Tibial nerve (tissue), 4 donors: ENCODE measurements around the gene ARHGAP12. TPM values are rescaled to one million over a fixed set of nuclear protein-coding genes. Genes with fewer than 3 reads are reported as not detected.

Experiments used
- DNase-seq, 2 donors: peaks; one replicate each; pipeline ENCODE4 v3.0.0-alpha.2; 2019; ENCODE audit warnings: low spot score in 2 of 2
- H3K27ac ChIP-seq, 4 donors: fragments of 200-600 bp; sonication (generic) in 3 of 4; one replicate each; pipeline ENCODE4 v1.5.1; 2017 to 2019; ENCODE audit warnings: mild to moderate bottlenecking in 1 of 4
- H3K27me3 ChIP-seq, 2 donors: fragments of 200-600 bp; sonication (generic) in 1 of 2; one replicate each; pipeline versions ENCODE4 v1.5.1 to v1.6.0; 2017 to 2019
- H3K36me3 ChIP-seq, 3 donors: fragments of 200-600 bp; sonication (generic); one replicate each; pipeline ENCODE4 v1.5.1; 2018 to 2019
- H3K4me1 ChIP-seq, 4 donors: fragments of 200-600 bp; sonication (generic) in 3 of 4; one replicate each; pipeline ENCODE4 v1.5.1; 2017 to 2019
- H3K4me3 ChIP-seq, 4 donors: fragments of 200-600 bp; sonication (generic) in 3 of 4; one replicate each; pipeline ENCODE4 v1.5.1; 2017 to 2019; ENCODE audit warnings: mild to moderate bottlenecking in 1 of 4, moderate library complexity in 1 of 4
- H3K9me3 ChIP-seq, 4 donors: fragments of 200-600 bp; sonication (generic) in 3 of 4; one replicate each; pipeline ENCODE4 v1.5.1; 2017 to 2019
- EP300 ChIP-seq, 2 donors: sonication (generic); formaldehyde crosslinking; IDR thresholded peaks; one replicate each; pipeline ENCODE4 v1.6.1; 2017; ENCODE audit warnings: antibody characterized with exemption in 2 of 2, mild to moderate bottlenecking in 1 of 2
- POLR2A ChIP-seq, 2 donors: fragments of 450-650 bp; IDR thresholded peaks; one replicate each; pipeline ENCODE4 v1.6.1; 2017; ENCODE audit warnings: antibody characterized with exemption in 2 of 2, mild to moderate bottlenecking in 2 of 2, moderate library complexity in 2 of 2
- WGBS, 2 donors: methylation state at CpG; one replicate each; pipeline ENCODE4 v1.1.5; 2018; 5-methylcytosine and 5-hydroxymethylcytosine counted together
- total RNA-seq, 4 donors: library from RNA; depleted of rRNA; stranded (reverse); fragments of >200 nt; gene quantifications; one replicate each; pipeline ENCODE4 v1.1.0, GENCODE V29; 2016
- TF ChIP-seq, protein P1 (sequence below), 5 experiments: fragments of 200-600 bp in 3 of 5; fragments of 450-650 bp in 2 of 5; sonication (generic) in 3 of 5; IDR thresholded peaks; one replicate each; pipeline ENCODE4 v1.5.1; 2016 to 2019; ENCODE audit warnings: antibody characterized with exemption in 5 of 5, mild to moderate bottlenecking in 3 of 5, moderate library complexity in 2 of 5

Gene ARHGAP12
- total RNA-seq, 4 donors from 2014 or later, result 38.8 to 65.7 (median 47.7) TPM

DNA sequence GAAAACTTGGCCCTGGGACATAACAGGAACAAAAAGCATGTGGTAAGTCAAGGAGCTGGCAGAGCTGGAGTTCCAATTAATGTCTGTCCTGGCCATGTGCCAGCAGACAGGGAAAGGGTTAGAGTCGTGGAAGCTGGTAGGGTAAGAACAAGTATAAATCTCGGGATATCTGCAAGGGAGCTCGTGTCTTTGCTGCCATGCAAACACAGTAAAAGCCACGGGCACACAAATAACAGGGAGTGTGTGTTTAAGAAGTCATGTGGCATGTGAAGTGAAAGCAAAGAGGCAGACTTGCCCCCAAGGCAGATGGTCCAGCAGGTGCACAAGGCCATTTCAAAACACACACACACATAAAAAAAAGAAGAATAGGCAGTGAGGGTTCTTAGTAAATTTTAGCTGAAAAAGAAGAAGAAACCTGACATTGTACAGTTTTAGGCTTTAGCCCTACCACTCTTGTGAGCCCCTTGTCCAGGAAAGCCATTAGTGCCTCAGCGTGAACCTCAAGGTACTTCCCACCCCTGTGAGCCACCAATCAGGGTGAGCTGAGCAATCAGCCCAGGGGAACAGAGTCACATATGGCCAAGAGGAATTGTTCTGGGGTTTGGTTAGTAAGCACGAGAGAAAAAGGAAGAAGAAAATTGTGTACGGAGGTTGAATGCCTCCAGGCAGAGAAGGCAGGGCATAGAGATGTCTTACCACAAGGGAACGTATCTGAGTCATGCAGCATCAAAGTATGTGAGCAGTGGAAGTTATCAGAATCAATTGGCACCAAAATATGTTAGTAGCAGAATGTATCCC lies 32.8 kb upstream of the ARHGAP12 start:
- Histone ChIP-seq H3K27me3 (no peaks in the 10 kb centered on the region), H3K27ac (no peak overlapping the region), H3K9me3 (no peaks in the 10 kb centered on the region), H3K36me3 (no peaks in the 10 kb centered on the region), H3K4me1 (no peaks in the 10 kb centered on the region), H3K4me3 (no peak overlapping the region)
- DNase-seq, result no peak
- WGBS, 2 donors, result 55 to 60% methylated on average over 8 of the region's 8 CpGs
- TF ChIP-seq POLR2A (IDR thresholded peaks at IDR 0.05) (no peak), EP300 (IDR thresholded peaks at IDR 0.05) (no peak)
- TF ChIP-seq, protein P1, sequence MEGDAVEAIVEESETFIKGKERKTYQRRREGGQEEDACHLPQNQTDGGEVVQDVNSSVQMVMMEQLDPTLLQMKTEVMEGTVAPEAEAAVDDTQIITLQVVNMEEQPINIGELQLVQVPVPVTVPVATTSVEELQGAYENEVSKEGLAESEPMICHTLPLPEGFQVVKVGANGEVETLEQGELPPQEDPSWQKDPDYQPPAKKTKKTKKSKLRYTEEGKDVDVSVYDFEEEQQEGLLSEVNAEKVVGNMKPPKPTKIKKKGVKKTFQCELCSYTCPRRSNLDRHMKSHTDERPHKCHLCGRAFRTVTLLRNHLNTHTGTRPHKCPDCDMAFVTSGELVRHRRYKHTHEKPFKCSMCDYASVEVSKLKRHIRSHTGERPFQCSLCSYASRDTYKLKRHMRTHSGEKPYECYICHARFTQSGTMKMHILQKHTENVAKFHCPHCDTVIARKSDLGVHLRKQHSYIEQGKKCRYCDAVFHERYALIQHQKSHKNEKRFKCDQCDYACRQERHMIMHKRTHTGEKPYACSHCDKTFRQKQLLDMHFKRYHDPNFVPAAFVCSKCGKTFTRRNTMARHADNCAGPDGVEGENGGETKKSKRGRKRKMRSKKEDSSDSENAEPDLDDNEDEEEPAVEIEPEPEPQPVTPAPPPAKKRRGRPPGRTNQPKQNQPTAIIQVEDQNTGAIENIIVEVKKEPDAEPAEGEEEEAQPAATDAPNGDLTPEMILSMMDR (IDR thresholded peaks at IDR 0.05), result no peak

GRCh38 chr10:31959461-31960173 lies 31.0 kb upstream of the ARHGAP12 start:
- Histone ChIP-seq H3K4me1 (no peaks in the 10 kb centered on the region), H3K27me3 (no peaks in the 10 kb centered on the region), H3K4me3 (no peak overlapping the region), H3K9me3 (peaks cover 0 to 8% (median 0%) of the 10 kb centered on the region in 4 donors), H3K36me3 (no peaks in the 10 kb centered on the region), H3K27ac (no peak overlapping the region)
- 67 to 76% methylated on average over 3 of the region's 3 CpGs for WGBS, 2 donors
- TF ChIP-seq EP300 (IDR thresholded peaks at IDR 0.05), result peak in 1 of 2 donors; percentile 54
- TF ChIP-seq, protein P1 (IDR thresholded peaks at IDR 0.05), result no peak
- no peak for DNase-seq

GRCh38 chr10:31958856-31959255 lies 30.2 kb upstream of the ARHGAP12 start:
- Histone ChIP-seq H3K36me3 (no peaks in the 10 kb centered on the region), H3K9me3 (peaks cover 0 to 12% (median 0%) of the 10 kb centered on the region in 4 donors), H3K4me3 (no peak overlapping the region), H3K4me1 (no peaks in the 10 kb centered on the region), H3K27ac (no peak overlapping the region), H3K27me3 (no peaks in the 10 kb centered on the region)
- WGBS, 2 donors, result 79 to 86% methylated on average over 2 of the region's 2 CpGs
- no peak for TF ChIP-seq POLR2A (IDR thresholded peaks at IDR 0.05)
- no peak for TF ChIP-seq EP300 (IDR thresholded peaks at IDR 0.05)
- TF ChIP-seq, protein P1 (IDR thresholded peaks at IDR 0.05), result no peak
- DNase-seq, result no peak

DNA sequence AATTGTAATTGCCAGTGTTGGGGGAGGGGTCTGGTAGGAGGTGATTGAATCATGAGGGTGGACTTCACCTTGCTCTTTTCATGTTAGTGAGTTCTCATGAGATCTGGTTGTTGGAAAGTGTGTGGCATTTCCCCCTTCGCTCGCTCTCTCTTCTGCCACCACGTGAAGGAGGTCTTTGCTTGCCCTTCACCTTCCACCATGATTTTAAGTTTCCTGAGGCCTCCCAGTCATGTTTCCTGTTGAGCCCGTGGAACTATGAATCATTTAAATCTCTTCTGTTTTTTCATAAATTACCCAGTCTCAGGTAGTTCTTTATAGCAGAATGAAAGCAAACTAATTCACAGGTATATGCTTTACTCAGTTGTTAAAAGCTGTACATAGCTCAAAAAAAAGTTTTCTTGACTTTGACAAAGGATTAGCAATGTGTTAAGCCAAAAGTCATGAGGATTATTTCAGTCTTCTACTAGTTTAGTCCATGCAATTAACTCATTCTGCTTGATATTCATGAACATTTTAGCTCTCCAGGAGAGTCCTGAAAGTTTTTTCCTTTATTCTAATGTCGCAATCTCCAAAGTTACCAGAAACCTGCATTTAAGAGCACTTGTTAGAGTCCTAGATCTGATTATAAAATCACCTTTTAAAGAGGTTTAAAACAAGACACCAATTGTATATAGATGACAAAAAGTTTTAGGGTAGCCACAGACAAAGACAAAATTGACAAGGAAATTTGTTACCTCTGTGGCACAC lies 27.7 kb upstream of the ARHGAP12 start:
- WGBS, 2 donors, result 85 to 93% methylated on average over 5 of the region's 5 CpGs
- TF ChIP-seq POLR2A (IDR thresholded peaks at IDR 0.05) (no peak), EP300 (IDR thresholded peaks at IDR 0.05) (no peak)
- no peak overlapping the region for H3K4me3 ChIP-seq
- H3K27ac ChIP-seq, result no peak overlapping the region
- no peaks in the 10 kb centered on the region for H3K27me3 ChIP-seq
- peaks cover 0 to 12% (median 0%) of the 10 kb centered on the region in 4 donors for H3K9me3 ChIP-seq
- H3K36me3 ChIP-seq, result no peaks in the 10 kb centered on the region
- peaks cover 0 to 2% (median 0%) of the 10 kb centered on the region in 4 donors for H3K4me1 ChIP-seq
- no peak for DNase-seq

DNA sequence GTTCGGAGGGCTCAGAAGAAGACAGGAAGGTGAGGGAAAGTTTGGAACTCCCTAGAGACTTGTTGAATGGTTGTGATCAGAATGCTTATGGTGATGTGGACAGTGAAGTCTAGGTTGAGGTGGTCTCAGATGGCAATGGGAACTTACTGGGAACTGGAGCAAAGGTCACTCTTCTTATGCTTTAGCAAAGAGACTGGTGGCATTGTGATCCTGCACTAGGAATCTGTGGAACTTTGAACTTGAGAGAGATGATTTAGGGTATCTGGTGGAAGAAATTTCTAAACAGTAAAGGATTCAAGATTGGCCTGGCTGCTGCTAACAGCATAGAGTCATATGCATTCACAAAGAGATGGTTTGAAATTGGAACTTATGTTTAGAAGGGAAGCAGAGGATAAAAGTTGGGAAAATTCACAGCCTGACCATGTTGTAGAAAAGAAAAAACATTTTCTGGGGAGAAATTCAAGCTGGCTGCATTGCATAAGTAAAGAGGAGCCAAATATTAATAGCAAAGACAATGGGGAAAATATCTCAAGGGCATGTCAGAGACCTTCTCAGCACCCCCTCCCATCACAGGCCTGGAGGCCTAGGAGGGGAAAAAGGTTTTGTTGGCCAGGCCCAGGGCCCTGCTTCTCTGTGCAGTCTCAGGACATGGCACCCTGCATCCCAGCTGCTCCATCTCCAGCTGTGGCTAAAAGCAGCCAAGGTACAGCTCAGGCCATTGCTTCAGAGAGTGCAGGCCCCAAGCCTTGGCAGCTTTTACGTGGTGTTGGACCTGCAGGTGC lies 26.0 kb upstream of the ARHGAP12 start:
- Histone ChIP-seq H3K36me3 (no peaks in the 10 kb centered on the region), H3K4me3 (no peak overlapping the region), H3K9me3 (peaks cover 0 to 12% (median 0%) of the 10 kb centered on the region in 4 donors), H3K27me3 (no peaks in the 10 kb centered on the region), H3K4me1 (peaks cover 0 to 2% (median 0%) of the 10 kb centered on the region in 4 donors), H3K27ac (no peak overlapping the region)
- TF ChIP-seq POLR2A (IDR thresholded peaks at IDR 0.05) (no peak), EP300 (IDR thresholded peaks at IDR 0.05) (no peak)
- TF ChIP-seq, protein P1 (IDR thresholded peaks at IDR 0.05), result no peak
- 92 to 94% methylated on average over 2 of the region's 2 CpGs for WGBS, 2 donors
- no peak for DNase-seq
